HG02938 (cell line): ENCODE measurements around the gene CNTROB.
A peak's percentile ranks its signal among the peaks of the same experiment; 100 is the strongest.

Experiments
- ATAC-seq: cut with Tn5 transposase; IDR thresholded peaks from one replicate; pipeline ENCODE4 v1.9.1; 2021; ENCODE audit warnings: mild to moderate bottlenecking, moderate library complexity; ENCODE audit not compliant: unreplicated experiment

Gene CNTROB

GRCh38 chr17:7982173-7982572 is 50.2 kb downstream of the CNTROB start:
- no peak for ATAC-seq

- no peak for ATAC-seq
These were observed 50.7 kb downstream of the CNTROB start for GRCh38 chr17:7982666-7983065.

- ATAC-seq = no peak
These were observed 52.9 kb downstream of the CNTROB start for GRCh38 chr17:7984904-7985303.

GRCh38 chr17:7987112-7987893 is 55.3 kb downstream of the CNTROB start:
- ATAC-seq = no peak

GRCh38 chr17:7988750-7989178 is 56.8 kb downstream of the CNTROB start:
- no peak for ATAC-seq

GRCh38 chr17:7989781-7990655 is 58.0 kb downstream of the CNTROB start:
- peak; percentile 67 for ATAC-seq

GRCh38 chr17:7992516-7992915 is 60.5 kb downstream of the CNTROB start:
- no peak for ATAC-seq

GRCh38 chr17:7992924-7993323 is 60.9 kb downstream of the CNTROB start:
- no peak for ATAC-seq

GRCh38 chr17:7993972-7994589 is 62.1 kb downstream of the CNTROB start:
- ATAC-seq = no peak

- ATAC-seq = no peak
These were observed 63.7 kb downstream of the CNTROB start for GRCh38 chr17:7995724-7996123.

GRCh38 chr17:7997186-7997585 is 65.2 kb downstream of the CNTROB start:
- no peak for ATAC-seq
